MCF 10A (cell line): ENCODE data around the gene PTPRF. TPM values are rescaled to one million over a fixed set of nuclear protein-coding genes. Genes with fewer than 3 reads are reported as not detected.

Experiments
- BruUV-seq: library from RNA; stranded (reverse); fragments of 400-500 nt; replicated peaks from 2 replicates; lab custom pipeline; 2021; lab: Mats Ljungman, UMichigan
- CTCF ChIA-PET: fragments of 300-600 bp; sonication (Branson Sonifier 250); formaldehyde crosslinking; extraction: SDS; loops from one replicate; lab custom pipeline; 2021; ENCODE audit warnings: antibody characterized with exemption, inconsistent platforms; lab: Yijun Ruan, JAX
- POLR2A ChIA-PET: fragments of 300-600, 350-650 bp; sonication (Branson Sonifier 250); formaldehyde crosslinking; extraction: SDS; loops from one replicate; lab custom pipeline; 2020; ENCODE audit warnings: antibody characterized with exemption, inconsistent platforms; lab: Yijun Ruan, JAX
- DNase-seq: peaks from one replicate; pipeline ENCODE4 v3.0.0-alpha.2; 2018; ENCODE audit not compliant: unreplicated experiment
- H3K27ac Mint-ChIP-seq: one replicate; pipeline ENCODE4 v1.8.0; 2022; ENCODE audit warnings: mild to moderate bottlenecking, low read depth, mixed read lengths; ENCODE audit not compliant: unreplicated experiment
- H3K27me3 Mint-ChIP-seq: one replicate; pipeline ENCODE4 v1.8.0; 2022; ENCODE audit warnings: mixed read lengths; ENCODE audit not compliant: insufficient read depth, unreplicated experiment
- H3K36me3 Mint-ChIP-seq: one replicate; pipeline ENCODE4 v1.8.0; 2022; ENCODE audit warnings: mild to moderate bottlenecking, moderate library complexity, mixed read lengths; ENCODE audit not compliant: insufficient read depth, unreplicated experiment
- H3K4me1 Mint-ChIP-seq: one replicate; pipeline ENCODE4 v1.8.0; 2022; ENCODE audit warnings: mixed read lengths; ENCODE audit not compliant: insufficient read depth, unreplicated experiment
- H3K4me3 Mint-ChIP-seq: one replicate; pipeline ENCODE4 v1.8.0; 2022; ENCODE audit warnings: mild to moderate bottlenecking, moderate library complexity, mixed read lengths; ENCODE audit not compliant: unreplicated experiment
- H3K9me3 Mint-ChIP-seq: one replicate; pipeline ENCODE4 v1.8.0; 2022; ENCODE audit warnings: mixed read lengths; ENCODE audit not compliant: unreplicated experiment
- intact Hi-C: fragments of 100-400 bp; cut with micrococcal nuclease; formaldehyde crosslinking; loops from 2 replicates; pipeline ENCODE4 v1.14.1; 2022
- total RNA-seq: library from RNA; stranded (reverse); gene quantifications from 2 replicates; pipeline ENCODE4 v1.2.3, GENCODE V29; 2022
- TF ChIP-seq, protein P1 (sequence below): fragments of 200-600 bp; IDR thresholded peaks from one replicate; pipeline ENCODE4 v1.8.0; 2022; ENCODE audit warnings: antibody characterized with exemption, mild to moderate bottlenecking; ENCODE audit not compliant: unreplicated experiment

PTPRF gene
- total RNA-seq, 1 experiment from 2014 or later, result 67.2 TPM

DNA sequence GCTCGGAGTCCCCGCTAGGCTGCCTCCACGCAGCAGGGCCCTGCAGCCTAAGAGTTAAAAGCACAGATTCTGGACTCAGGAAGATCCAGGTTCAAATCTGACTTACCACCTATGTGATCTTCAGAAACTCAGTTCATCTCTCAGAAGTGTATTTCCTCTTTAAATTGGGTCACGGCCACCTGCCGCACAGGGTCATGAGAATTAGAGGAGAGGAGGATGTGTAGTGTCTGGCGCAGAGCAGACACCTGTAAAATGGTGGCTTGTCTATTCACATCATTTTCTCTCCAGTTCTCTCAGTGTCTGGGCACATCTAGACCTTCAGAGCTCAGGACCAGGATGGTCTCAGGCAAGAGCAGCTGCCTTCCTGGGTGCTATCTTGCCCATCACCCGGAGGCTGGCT lies 45.8 kb downstream of the PTPRF start:
- ChIA-PET POLR2A (no interaction called here), CTCF (no interaction called here)
- intact Hi-C loops, result no loop called here

DNA sequence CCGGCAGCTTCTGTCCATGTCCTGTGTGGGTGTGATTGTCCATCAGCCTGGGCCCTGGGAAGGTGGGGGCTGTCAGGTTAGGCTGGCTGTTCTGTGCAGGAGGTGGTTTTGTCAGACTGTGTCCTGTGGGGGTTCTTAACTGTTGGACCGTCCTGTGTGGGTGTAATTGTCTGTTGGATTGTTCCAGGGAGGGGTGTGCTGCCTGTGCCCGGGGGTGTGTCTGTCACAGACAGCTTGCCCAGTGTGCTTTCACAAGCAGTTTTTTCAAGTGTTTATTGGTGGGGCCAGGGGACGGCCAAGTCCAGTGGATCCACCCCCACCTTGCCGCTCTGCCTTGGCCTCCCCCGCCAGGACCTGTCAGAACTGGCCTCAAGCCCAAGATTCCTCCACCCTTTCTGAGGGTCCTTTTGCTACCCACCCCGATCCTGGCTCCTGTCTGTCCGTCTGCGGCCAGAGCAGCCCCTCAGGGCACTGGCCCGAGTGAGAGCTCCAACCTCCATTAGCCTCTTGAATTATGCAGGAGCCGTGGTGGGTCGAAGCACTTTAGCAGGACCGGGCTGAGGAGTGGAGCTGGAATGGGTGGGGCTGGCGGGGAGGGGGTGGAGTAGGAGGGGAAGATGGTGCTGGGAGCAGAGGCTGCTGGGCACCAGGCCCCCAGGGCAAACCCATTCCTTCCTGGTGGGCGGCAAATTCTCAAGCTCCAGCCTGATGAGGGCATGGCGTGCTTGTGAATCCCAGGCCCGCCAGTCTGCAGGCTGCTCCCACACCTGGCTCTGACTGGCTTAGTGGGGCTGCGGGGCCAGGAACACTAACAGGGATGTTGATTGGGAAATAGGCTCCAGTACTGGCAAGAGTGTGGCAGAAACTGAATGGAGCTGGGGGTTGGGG lies 47.2 kb downstream of the PTPRF start:
- intact Hi-C loops, result no loop called here
- Mint-ChIP-seq H3K4me3 (no peak overlapping the region), H3K4me1 (peaks cover 27% of the 10 kb centered on the region), H3K27me3 (no peaks in the 10 kb centered on the region), H3K36me3 (peaks cover 23% of the 10 kb centered on the region), H3K9me3 (no peaks in the 10 kb centered on the region), H3K27ac (no peak overlapping the region)
- no peak for DNase-seq
- BruUV-seq, result no TSS peak
- POLR2A ChIA-PET, result interaction anchor here (0.8 to 0.9 kb wide), 2 partner anchors 71 to 396 kb away, joined by 3 read pairs; no protein-coding TSS in a partner anchor
- CTCF ChIA-PET, result no interaction called here
- TF ChIP-seq, protein P1, sequence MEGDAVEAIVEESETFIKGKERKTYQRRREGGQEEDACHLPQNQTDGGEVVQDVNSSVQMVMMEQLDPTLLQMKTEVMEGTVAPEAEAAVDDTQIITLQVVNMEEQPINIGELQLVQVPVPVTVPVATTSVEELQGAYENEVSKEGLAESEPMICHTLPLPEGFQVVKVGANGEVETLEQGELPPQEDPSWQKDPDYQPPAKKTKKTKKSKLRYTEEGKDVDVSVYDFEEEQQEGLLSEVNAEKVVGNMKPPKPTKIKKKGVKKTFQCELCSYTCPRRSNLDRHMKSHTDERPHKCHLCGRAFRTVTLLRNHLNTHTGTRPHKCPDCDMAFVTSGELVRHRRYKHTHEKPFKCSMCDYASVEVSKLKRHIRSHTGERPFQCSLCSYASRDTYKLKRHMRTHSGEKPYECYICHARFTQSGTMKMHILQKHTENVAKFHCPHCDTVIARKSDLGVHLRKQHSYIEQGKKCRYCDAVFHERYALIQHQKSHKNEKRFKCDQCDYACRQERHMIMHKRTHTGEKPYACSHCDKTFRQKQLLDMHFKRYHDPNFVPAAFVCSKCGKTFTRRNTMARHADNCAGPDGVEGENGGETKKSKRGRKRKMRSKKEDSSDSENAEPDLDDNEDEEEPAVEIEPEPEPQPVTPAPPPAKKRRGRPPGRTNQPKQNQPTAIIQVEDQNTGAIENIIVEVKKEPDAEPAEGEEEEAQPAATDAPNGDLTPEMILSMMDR, result no peak

More for the DNA sequence above, 45.8 kb downstream of the PTPRF start:
- Mint-ChIP-seq H3K27me3 (no peaks in the 10 kb centered on the region), H3K4me3 (no peak overlapping the region), H3K27ac (no peak overlapping the region), H3K36me3 (peaks cover 23% of the 10 kb centered on the region), H3K9me3 (no peaks in the 10 kb centered on the region), H3K4me1 (peaks cover 17% of the 10 kb centered on the region)
- no TSS peak for BruUV-seq
- no peak for DNase-seq
- TF ChIP-seq, protein P1, result no peak

DNA sequence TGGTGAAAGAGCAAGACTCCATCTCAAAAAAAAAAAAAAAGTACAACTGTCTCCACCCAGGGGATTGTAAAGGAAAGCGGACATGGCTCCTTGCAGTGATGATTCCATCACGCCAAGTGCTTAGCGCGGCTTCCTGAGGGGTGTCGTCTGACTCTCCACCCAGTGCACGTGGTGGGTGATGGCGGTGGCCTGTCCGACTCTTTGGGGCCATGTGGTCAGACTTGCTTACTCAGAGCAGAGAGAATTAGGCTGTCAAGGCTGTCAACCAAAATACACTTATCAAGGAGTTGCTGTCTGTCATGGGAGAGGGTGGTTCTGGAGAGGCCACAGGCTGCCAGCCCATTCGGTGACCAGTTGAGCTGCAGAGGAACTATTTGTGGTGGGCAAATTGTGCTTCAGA lies 49.4 kb downstream of the PTPRF start:
- ChIA-PET CTCF (interaction anchor here (0.7 to 0.9 kb wide), 2 partner anchors 251 to 355 kb away, joined by 3 to 4 read pairs; no protein-coding TSS in a partner anchor), POLR2A (interaction anchor here (1.0 to 1.5 kb wide), 2 partner anchors 47 to 50 kb away, joined by 3 to 4 read pairs; no protein-coding TSS in a partner anchor)
- TF ChIP-seq, protein P1, result no peak
- peaks cover 29% of the 10 kb centered on the region for H3K4me1 Mint-ChIP-seq
- no peaks in the 10 kb centered on the region for H3K27me3 Mint-ChIP-seq
- DNase-seq, result no peak
- BruUV-seq, result no TSS peak
- H3K4me3 Mint-ChIP-seq, result no peak overlapping the region
- H3K36me3 Mint-ChIP-seq, result peaks cover 19% of the 10 kb centered on the region
- no peaks in the 10 kb centered on the region for H3K9me3 Mint-ChIP-seq
- intact Hi-C loops, result loop anchor here (5.0 kb wide), 1 partner anchor 72 kb away; the partner anchor contains the start of gene KDM4A
- H3K27ac Mint-ChIP-seq, result no peak overlapping the region

DNA sequence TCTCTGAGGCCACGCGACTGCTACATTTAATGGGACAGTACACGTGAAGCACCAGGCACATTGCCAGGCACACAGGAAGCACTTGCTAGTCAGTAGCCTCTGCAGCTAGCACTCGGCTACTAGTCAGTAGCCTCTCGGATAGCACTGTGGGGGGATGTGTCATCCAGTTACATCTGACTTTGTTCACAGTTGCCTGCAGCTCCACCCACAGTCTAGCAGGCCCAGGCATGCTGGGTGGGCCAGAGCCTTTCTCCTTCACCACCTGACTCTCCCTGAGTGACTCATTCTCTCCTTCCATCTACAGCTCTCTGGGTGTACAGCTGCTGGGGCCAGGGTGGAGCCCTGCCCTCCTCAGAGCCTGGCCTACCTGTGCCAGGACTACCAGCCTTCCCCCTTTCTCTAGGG lies 51.5 kb downstream of the PTPRF start:
- BruUV-seq, result no TSS peak
- no peaks in the 10 kb centered on the region for H3K9me3 Mint-ChIP-seq
- H3K36me3 Mint-ChIP-seq, result peaks cover 13% of the 10 kb centered on the region
- peak overlapping the region; percentile 80 for H3K27ac Mint-ChIP-seq
- H3K27me3 Mint-ChIP-seq, result no peaks in the 10 kb centered on the region
- ChIA-PET CTCF (interaction anchor here (0.5 to 1.7 kb wide), 4 partner anchors 24 to 90 kb away, joined by 3 to 7 read pairs (median 4); no protein-coding TSS in a partner anchor), POLR2A (interaction anchor here (0.5 to 1.9 kb wide), 22 partner anchors 9 to 1911 kb away, joined by 3 to 27 read pairs (median 4); partner anchors contain the start of genes KDM4A and PTPRF)
- intact Hi-C loops, result loop anchor here (2.0 to 5.0 kb wide), 2 partner anchors 53 to 70 kb away; partner anchors contain the start of gene KDM4A
- DNase-seq, result peak; percentile 98
- H3K4me1 Mint-ChIP-seq, result peaks cover 33% of the 10 kb centered on the region
- TF ChIP-seq, protein P1, result no peak
- H3K4me3 Mint-ChIP-seq, result peak overlapping the region; percentile 24
